GM21737 (cell line): Measurements from ENCODE around the gene RAC2.

Source experiments
- ATAC-seq: cut with Tn5 transposase; IDR thresholded peaks from one replicate; pipeline ENCODE4 v1.9.1; 2021; ENCODE audit warnings: mild to moderate bottlenecking, moderate library complexity; ENCODE audit not compliant: unreplicated experiment

Gene RAC2

DNA sequence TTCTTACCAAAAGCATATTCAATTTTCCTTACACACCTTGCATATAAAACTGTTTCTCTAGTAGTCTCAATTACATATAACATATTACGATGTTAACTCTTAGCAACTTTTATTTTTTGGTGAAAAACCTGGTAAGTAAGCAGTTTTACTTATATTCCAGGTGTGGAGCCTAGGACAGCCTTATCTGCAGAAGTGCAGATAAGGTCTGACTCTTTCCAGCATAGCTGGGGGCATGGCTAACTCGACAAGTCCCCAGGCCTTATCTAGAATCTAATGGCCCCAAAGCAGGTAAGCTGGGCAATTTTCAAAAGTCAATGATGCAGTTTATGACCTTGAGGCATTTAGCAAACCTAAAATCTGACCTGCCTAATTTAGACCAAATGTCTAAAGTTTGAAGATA lies 51.9 kb downstream of the RAC2 start:
- no peak for ATAC-seq

DNA sequence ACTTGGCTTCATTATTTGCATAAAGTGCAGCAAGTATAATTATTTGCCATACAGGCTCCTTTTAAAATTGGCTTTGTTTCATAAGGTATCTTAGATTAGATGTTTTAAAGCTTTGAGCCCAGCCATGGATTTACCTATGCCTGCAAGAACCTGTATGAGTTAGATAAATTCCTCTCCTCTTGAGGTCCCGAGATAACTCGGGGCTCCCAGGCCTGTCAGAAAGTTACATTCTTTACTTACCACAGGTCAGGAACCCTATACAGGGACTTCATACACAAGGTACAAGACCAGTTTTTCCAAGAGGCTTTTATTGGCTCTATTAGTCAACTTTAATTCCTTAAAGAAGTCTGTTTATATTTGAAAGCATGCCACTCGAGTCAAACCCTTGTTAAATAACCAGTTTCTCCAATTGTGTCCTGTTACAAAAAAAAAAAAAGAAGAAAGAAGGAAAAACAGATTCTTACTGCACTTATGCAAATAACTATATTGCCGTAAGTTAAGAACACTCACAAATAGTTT lies 53.7 kb downstream of the RAC2 start:
- no peak for ATAC-seq

DNA sequence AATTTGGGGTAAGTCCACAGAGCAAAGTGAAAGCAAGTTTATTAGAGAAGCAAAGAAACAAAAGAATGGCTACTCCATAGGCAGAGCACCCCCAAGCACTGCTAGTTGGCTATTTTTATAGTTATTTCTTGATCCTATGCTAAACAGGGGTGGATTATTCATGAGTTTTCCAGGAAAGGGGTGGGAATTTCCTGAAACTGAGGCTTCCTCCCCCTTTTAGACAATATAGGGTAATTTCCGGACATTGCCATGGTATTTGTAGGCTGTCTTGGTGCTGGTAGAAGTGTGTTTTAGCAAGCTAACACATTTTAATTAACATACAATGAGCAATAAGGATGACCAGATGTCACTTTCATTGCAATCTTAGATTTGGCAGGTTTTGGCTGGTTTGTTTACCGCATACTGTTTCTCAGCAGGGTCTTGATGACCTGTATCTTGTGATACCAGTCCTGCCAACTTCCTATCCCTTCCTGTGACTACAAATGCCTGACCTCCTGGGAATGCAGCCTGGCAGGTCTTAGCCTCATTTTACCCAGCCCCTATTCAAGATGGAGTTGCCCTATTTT lies 55.1 kb downstream of the RAC2 start:
- ATAC-seq, result no peak

DNA sequence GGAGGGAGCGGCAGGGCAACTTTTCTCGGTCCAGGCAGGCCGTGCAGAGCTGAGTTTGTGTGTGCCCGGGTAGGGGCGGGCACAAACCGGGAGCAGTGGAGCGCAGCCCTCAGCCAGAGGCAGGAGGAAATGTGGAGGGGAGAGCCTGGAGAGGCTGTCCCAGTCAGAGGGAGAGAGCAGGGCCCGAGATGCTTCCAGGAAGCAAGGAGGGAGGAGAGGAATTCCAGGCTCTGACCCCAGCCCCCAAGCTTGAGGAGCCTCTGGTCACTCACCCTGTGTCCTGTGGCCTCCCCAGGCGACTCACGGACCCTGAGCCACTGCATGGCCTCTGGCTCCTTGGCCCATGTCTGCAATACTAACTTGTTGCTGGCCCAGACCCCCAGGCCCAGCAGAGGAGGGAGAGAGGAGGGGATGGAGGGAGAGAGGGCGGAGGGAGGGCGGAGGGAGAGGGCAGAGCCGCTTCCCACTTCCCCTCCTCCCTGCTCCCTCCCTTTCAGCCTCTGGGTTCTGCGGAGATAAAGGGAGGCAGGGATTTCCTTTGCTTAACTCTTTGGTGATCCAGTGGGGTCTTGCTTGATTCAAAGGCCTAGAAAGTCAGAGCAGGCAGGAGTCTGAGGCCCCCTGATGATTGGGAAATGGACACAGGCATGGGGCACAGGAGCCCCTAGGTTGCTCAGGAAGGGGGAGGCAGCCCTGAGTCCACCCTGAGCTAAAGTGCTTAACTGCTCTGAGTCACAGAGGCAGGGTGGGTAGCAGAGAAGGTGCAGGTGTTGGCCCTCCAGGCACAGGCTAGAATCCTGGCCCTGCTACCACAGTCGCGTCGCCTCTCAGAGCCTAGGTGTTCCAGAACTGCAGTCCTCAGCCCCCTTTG lies 55.9 kb downstream of the RAC2 start, which contains the start of gene C1QTNF6:
Gene C1QTNF6, minus strand, starts transcription at position 357 of the 871 bp plus-strand sequence. Its CDS starts 34 bp downstream, at position 323.
- no peak for ATAC-seq

DNA sequence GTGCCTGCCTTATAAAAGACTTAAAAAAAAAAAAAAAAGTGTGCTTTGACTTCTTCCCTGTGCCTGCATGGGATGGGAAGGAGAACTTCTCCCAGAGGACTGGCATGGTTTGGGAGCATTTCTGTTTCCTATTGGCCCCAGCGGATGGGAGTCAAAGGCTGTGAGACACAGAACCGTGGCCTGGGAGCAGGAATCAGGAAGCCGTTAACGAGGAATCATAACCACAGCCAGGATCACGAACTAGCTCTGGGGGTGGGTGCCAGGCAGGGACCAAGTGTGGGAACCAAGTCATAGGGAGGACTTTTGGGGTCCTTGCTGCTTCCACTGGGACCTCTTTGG lies 56.5 kb downstream of the RAC2 start:
- no peak for ATAC-seq

DNA sequence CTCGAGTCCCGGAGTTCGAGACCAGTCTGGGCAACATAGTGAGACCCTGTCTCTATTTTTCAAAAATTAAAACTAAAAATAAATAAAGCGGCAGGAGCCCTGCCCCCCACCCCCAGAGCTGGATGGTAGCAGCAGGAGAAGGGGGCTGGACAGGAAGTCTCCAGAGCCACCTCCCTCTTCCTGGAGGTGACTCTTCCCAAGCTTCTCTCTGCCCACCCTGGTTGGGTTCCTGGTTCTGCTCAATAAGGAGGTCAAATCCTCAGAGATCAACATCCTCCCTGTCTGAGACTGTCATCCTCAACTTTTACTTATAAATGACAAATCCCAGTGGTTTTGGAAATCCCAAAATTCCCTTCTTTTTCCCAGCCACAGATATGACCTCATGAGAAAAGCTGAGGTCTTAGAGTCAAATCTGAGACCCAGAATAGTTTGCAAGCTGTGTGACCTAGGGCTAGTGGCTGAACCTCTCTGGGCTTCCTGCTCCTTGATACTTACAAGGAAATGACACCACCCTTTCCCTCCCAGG lies 57.0 kb downstream of the RAC2 start:
- no peak for ATAC-seq

DNA sequence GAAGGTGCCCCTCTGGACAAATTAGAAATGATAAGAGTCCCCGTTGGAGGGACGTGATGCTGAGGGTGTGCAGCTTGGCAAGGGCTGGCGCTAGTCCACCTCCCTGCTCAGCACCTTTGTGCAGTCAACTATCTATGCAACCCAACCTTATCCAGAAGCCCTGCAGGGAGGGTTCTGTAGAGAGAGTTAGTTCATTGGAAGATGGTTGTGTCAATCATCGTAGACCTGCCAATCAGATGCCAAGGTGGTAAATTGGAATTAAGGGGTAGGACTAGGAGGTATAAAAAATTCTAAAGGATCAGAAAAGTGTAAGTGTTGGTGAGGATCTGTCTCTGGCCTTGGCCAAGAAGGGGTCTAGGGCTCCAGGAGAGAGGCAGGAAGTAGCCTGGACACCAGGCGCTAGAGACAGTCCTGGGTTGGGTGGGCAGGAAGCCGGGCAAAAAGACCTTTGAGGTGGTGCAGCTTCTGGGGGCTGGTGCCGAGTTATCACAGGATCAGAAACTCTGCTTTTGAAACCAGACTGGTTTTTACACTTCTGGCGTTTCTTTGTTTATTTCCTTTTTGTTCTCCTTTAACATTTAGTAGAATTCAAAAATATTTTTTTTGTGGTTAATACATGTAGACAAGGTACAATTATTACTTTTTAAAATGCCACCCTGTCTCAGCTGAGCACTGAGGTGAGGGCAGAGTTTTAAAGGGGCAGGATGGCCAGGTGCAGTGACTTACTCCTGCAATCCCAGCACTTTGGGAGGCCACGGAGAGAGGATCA lies 57.7 kb downstream of the RAC2 start:
- ATAC-seq, result no peak

DNA sequence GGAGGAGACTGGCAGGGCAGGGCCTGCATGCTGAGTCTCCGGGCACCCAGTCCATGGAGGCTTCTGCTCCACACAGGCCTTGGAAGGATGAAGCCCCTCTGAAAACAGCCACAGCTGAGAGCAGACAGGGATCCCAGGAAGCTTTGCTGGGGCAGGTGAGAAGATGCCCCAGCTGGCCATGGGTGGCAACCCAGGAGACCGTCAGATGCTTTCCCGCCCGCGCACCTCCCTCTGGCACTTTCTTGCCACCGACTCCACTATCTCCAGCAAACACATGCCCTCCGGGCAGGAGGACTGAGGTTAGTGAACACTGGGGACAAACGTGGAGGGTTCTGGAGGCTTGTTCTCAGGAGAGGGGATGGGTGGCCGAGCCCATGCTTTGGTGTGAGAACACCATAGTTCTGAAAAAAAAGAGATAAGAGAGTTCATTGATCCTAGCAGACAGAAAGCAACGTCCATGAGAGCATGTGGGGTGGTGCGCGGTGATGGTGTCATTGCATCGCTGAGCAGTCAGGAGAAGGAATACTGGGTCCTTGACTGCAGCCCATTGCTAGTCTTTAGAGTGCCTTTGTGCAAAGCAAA lies 58.3 kb downstream of the RAC2 start:
- no peak for ATAC-seq

DNA sequence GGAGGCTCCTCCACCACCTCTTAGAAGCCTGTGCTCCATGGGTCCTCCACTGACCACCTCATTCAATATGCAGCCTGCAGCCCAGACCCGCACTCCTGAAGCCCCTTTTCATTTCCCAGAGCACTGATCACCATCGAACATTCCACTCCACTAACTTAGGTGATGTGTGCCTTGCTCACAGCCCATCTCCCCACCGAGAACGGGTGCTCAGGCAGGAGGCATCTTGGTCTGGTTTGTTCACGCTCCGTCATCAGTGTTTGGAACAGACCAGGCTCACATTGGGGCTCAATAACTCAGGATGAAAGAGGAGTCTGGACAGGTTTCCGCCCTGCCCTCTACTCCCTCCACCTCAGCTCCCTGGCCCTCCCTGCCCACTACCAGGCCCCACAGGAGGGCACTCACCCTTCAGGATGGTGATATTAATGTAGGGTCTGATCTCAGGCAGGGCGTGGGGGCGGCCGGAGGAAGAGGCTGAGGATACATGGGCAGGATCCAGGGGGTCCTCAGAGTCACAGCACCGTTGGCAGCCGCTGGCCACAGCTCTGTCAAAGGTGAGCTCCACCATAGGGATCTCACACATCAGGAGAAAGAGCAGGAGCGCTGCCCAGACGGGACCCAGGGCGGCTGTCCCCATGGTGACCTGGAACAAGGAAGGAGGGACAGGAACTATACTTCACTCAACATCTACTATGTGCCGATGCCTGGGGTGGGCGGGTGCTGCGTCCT lies 59.1 kb downstream of the RAC2 start:
- no peak for ATAC-seq

DNA sequence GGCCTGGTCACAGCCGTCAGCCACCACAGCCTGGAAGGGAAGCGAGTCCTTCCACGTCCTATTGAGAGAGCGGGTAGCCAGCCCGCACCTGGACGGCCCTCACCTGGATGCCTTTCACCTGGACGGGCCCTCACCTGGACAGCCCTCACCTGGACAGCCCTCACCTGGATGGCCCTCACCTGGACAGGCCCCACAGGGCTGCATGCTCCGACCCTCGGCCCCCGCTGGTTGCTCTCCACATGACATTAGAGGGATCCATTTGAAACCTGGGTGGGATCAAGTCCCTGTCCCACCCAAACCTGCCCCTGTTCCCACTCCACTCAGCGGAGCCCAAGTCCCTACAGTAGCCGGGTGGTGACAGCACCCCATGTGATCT lies 59.7 kb downstream of the RAC2 start:
- ATAC-seq, result no peak

DNA sequence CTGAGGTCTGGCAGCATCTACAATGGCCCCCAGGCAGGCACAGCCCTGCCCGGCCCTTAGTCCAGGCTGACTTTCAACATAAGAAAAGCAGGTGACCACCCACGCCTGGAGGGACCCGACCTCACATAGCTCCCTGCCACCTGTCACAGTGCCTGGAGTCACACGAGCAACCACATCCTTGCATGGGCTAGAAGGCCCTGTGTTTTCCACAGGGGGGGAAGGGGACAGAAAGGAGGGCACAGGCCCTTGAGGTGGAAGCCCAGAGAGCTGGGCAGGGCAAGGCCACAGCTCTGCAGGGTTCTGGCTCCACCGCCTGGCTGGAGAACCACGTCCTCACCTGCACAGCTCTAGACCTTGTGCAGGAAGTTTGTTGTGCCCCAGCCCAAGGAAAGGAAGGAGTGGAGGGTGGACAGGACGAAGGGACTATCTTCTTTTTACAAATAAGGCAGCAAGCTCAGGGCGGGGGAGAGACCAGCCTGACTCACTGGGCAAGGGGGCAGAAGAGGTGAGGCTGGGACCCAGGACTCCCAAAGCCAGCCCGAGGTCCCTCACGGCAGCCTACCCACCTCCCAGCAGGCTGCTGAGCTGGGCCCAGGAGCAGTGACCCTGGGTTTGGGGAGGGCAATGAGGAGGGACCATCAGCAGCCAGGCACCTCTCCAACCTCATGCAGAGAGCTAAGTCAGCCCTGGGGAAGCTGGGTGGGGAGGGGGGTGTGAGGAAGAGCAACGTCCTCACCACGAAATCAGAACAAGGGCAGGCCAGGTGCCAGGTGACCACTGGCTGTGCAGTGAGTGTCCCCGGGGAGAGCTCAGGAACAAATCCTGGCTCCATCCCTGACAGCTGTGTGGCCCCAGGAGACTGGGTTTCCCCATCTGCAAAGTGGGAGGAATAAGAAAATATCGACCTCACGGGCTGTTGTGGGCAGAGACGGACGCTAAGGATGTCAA lies 60.4 kb downstream of the RAC2 start:
- no peak for ATAC-seq

DNA sequence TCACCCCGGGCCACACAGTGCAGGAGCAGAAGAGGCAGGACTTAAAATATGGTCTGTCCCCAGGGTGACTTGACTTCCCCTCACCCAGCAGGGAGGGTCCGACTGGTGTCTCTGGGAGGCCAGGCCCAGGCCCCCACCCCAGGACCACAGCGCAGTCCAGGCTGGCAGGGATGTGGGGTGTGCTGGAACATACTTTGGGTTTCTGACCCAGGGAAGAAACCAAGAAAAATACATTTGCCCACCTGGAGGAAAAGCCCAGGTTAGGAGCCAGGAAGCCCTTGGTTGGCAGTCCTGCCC lies 61.2 kb downstream of the RAC2 start:
- ATAC-seq, result no peak

DNA sequence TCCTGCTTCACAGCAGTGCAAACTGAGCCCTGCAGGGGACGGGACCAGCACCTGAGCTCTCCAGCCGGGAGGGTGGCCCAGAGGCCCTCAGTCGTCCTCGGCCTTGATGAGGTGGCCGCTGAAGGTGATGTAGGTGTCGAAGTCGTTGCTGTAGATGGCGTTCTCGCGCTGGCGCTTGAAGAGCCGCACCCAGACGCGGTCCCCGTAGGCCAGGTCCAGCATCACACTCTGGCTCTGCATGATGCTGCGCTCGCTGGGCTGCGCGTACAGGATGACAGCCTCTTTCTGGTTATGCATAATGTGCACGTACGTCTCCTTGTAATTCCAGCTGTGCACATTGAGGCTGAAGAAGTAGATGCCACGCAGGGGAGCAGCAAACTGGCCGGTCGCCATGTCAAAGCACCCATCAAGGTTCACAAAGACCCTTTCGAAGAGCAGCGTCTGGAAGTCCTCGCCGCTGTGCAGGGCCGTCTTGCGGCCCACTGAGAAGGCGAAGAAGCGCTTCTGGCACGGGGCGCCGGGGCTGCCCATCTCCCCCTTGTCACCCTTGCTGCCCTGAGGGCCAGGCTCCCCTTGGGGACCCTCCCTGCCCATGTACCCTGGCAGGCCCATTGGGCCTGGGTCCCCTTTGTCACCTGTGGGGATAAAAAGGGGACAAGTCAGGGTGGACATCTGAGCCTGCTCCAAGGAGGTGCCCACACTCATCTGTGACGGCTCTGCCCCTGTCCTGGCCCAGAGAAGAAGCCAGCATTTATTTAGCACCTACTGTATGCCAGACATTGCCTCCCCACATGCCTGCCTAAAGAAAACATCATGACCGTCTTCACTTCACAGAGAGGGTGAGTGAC lies 61.7 kb downstream of the RAC2 start:
- ATAC-seq, result no peak

DNA sequence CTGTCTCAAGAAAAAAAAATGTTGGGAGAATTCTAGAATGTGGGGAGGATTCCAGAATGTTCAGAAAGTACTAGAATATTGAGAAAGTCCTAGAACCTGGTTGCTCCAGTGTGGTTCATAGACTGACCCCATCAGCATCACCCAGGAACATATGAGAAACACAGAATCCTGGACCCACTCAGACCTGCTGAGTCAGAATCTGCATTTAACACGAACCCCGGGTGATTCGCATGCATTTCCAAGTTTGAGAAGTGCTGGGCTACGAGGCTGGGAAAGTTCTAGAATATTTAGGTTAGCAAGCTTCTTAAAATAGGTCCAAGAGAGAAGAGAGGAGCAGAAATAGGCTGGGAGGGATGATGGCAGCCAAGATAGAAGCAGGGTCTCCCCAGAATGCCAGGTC lies 62.4 kb downstream of the RAC2 start:
- no peak for ATAC-seq

DNA sequence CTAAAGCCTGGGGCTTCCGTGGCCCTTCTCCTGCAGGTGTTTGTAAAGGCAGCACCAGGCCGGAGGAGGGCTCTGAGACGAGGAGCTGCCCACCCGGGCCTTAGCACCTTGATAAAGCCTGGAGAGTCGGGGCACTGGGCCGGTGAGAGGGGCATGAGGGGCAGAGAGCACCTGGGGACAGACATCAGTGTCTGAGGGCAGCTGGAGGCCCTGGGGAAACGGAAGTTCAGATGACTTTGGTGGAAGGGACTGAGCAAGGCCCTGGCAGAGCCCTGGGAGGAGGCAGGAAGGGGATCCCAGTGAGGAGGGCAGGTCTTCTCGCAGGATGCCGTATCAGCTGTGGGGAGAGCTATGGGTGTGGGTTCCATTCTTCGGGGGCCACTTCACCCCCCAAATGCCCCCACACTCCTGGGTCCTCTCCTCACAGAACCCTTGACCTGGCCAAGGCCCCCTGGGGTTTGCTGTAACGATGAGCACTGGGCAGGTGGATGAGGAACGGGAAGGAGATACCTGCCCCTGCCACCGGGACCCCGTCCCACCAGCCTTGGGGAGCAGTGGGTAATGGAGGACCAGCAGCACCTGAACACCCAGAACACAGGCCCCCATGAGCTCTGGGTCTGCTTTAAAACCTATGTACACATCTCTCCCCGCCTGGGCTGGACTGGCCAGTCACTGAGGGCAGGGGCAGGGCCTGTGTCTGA lies 63.4 kb downstream of the RAC2 start:
- ATAC-seq, result no peak

DNA sequence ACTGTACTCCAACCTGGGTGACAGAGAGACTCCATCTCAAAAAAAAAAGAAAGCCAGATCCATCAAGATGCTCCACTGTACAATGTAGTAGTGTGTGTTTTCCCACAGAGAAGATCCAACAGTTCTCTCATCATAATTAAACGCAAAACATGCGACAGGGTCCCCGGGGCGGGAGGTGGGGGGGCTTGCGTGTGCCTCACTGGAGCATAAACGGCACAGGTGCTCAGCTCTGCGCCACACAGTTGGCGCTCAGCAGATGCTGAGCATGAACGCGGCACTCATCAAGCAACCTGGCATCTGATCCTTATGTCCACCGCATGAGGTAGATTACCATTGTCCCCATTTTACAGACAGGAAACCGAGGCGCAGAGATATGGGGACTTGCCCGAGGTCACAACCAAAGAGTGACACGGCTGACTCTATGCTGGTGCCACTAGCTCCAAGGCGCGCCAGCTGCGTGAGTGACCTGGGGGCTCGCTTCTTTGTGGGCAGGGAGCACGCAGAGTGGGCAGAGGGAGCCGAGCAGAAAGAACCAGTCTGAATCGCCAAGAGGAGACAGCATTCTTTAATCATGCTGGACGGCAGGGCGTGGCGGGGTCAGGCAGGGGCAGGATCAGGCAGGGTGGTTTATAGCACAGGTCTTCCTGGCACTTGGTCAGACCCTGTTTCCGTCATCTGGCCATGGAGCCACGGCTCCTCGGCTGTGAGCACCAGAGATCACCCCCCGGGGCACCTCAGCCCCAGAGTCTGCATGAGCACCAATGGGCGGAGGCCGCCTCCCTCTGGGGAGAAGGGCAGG lies 64.2 kb downstream of the RAC2 start:
- ATAC-seq, result no peak

DNA sequence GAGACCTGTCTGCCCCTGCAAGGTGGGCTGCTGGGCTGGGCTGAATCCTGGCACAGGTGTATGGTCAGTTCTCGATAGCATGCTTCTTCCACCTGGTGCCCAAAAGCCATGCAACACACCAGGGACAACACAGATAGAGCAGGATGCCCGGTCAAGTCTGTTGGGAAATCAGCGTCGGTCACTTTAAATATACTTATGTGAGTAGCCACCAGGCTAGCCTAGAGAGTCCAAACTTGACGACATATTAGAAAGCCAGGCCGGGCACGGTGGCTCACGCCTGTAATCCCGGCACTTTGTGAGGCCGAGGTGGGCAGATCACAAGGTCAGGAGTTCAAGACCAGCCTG lies 65.0 kb downstream of the RAC2 start:
- ATAC-seq, result no peak
